GM21717 (cell line): Measurements from ENCODE around the gene NWD2.

Source experiments
- ATAC-seq: cut with Tn5 transposase; IDR thresholded peaks from one replicate; pipeline ENCODE4 v1.9.1; 2021; ENCODE audit warnings: mild to moderate bottlenecking, moderate library complexity; ENCODE audit not compliant: unreplicated experiment

The NWD2 gene

GRCh38 chr4:37299468-37299867, 54.9 kb downstream of the NWD2 start:
- no peak for ATAC-seq

- ATAC-seq, result no peak
These were observed 60.1 kb downstream of the NWD2 start for GRCh38 chr4:37304612-37305011.

GRCh38 chr4:37305984-37306383, 61.4 kb downstream of the NWD2 start:
- ATAC-seq, result no peak

GRCh38 chr4:37317104-37317643, 72.6 kb downstream of the NWD2 start:
- no peak for ATAC-seq

- ATAC-seq, result no peak
These were observed 76.1 kb downstream of the NWD2 start for GRCh38 chr4:37320513-37321235.

- no peak for ATAC-seq
These were observed 77.6 kb downstream of the NWD2 start for GRCh38 chr4:37322122-37322521.

GRCh38 chr4:37324546-37324945, 80.0 kb downstream of the NWD2 start:
- ATAC-seq, result no peak

- ATAC-seq, result no peak
These were observed 82.3 kb downstream of the NWD2 start for GRCh38 chr4:37326852-37327251.

GRCh38 chr4:37338972-37339371, 94.4 kb downstream of the NWD2 start:
- no peak for ATAC-seq

- no peak for ATAC-seq
These were observed 114.2 kb downstream of the NWD2 start for GRCh38 chr4:37358748-37359147.

- no peak for ATAC-seq
These were observed 114.7 kb downstream of the NWD2 start for GRCh38 chr4:37359261-37359660.

- no peak for ATAC-seq
These were observed 121.3 kb downstream of the NWD2 start for GRCh38 chr4:37365888-37366287.

- ATAC-seq, result no peak
These were observed 123.4 kb downstream of the NWD2 start for GRCh38 chr4:37367901-37368300.

GRCh38 chr4:37370052-37370451, 125.5 kb downstream of the NWD2 start:
- no peak for ATAC-seq

GRCh38 chr4:37381040-37381668, 136.6 kb downstream of the NWD2 start:
- ATAC-seq, result no peak

GRCh38 chr4:37383579-37384229, 139.2 kb downstream of the NWD2 start:
- ATAC-seq, result no peak

- no peak for ATAC-seq
These were observed 140.9 kb downstream of the NWD2 start for GRCh38 chr4:37385424-37385823.

GRCh38 chr4:37388681-37389365, 144.3 kb downstream of the NWD2 start:
- no peak for ATAC-seq

- no peak for ATAC-seq
These were observed 144.8 kb downstream of the NWD2 start for GRCh38 chr4:37389366-37389765.

- peak; percentile 83 for ATAC-seq
These were observed 145.5 kb downstream of the NWD2 start for GRCh38 chr4:37389967-37390580.
